ENCODE results near the gene PRKAB1.
A peak's percentile ranks its signal among the peaks of the same experiment; 100 is the strongest.
"Not testable (repeated sequence)": the region's sequence is repeated elsewhere in the genome, so short reads cannot be mapped to it uniquely, and the experiment has no call there.

PRKAB1 gene

GRCh38 chr12:119667577-119668323 is at the start of gene PRKAB1:
Gene PRKAB1, plus strand, starts transcription at chr12:119668133. Its CDS starts 112 bp downstream, at chr12:119668245.
- Mint-ChIP-seq H3K4me1 (ENCODE audit: low read depth) (peaks cover 42% of the 10 kb centered on the region), H3K4me3 (peak within 1 kb of the TSS; percentile 89), H3K27me3 (no peaks in the 10 kb centered on the region), H3K27ac (peak within 1 kb of the TSS; percentile 89), H3K36me3 (ENCODE audit: low read depth) (peaks cover 41% of the 10 kb centered on the region), H3K9me3 (no peaks in the 10 kb centered on the region)
- intact Hi-C loops (cut with micrococcal nuclease): no loop called here

GRCh38 chr12:119618328-119618896 is 49.5 kb upstream of the PRKAB1 start:
- H3K27me3 Mint-ChIP-seq; H3K36me3 Mint-ChIP-seq (ENCODE audit: low read depth); H3K4me3 Mint-ChIP-seq; H3K27ac Mint-ChIP-seq; intact Hi-C loops (cut with micrococcal nuclease); H3K4me1 Mint-ChIP-seq (ENCODE audit: low read depth): not testable (repeated sequence)
- H3K9me3 Mint-ChIP-seq: peaks cover 13% of the 10 kb centered on the region

- peaks cover 13% of the 10 kb centered on the region for H3K9me3 Mint-ChIP-seq
- H3K27ac Mint-ChIP-seq: no peak overlapping the region
- H3K27me3 Mint-ChIP-seq: peaks cover 9% of the 10 kb centered on the region
- intact Hi-C loops (cut with micrococcal nuclease): no loop called here
- no peaks in the 10 kb centered on the region for H3K4me1 Mint-ChIP-seq (ENCODE audit: low read depth)
- no peaks in the 10 kb centered on the region for H3K36me3 Mint-ChIP-seq (ENCODE audit: low read depth)
- no peak overlapping the region for H3K4me3 Mint-ChIP-seq
These were observed 47.4 kb upstream of the PRKAB1 start for GRCh38 chr12:119620490-119620889.

- H3K4me3 Mint-ChIP-seq: no peak overlapping the region
- no peaks in the 10 kb centered on the region for H3K4me1 Mint-ChIP-seq (ENCODE audit: low read depth)
- intact Hi-C loops (cut with micrococcal nuclease): no loop called here
- peaks cover 13% of the 10 kb centered on the region for H3K9me3 Mint-ChIP-seq
- H3K36me3 Mint-ChIP-seq (ENCODE audit: low read depth): no peaks in the 10 kb centered on the region
- H3K27ac Mint-ChIP-seq: no peak overlapping the region
- H3K27me3 Mint-ChIP-seq: peaks cover 12% of the 10 kb centered on the region
These were observed 46.1 kb upstream of the PRKAB1 start for GRCh38 chr12:119621878-119622277.

- no peaks in the 10 kb centered on the region for H3K36me3 Mint-ChIP-seq (ENCODE audit: low read depth)
- H3K27me3 Mint-ChIP-seq: peaks cover 12% of the 10 kb centered on the region
- intact Hi-C loops (cut with micrococcal nuclease): no loop called here
- no peaks in the 10 kb centered on the region for H3K9me3 Mint-ChIP-seq
- H3K4me1 Mint-ChIP-seq (ENCODE audit: low read depth): no peaks in the 10 kb centered on the region
- H3K4me3 Mint-ChIP-seq: no peak overlapping the region
- H3K27ac Mint-ChIP-seq: no peak overlapping the region
These were observed 43.0 kb upstream of the PRKAB1 start for GRCh38 chr12:119624966-119625365.

GRCh38 chr12:119627019-119627643 is 40.8 kb upstream of the PRKAB1 start:
- Mint-ChIP-seq H3K4me3 (no peak overlapping the region), H3K4me1 (ENCODE audit: low read depth) (no peaks in the 10 kb centered on the region), H3K27me3 (peaks cover 12% of the 10 kb centered on the region), H3K9me3 (no peaks in the 10 kb centered on the region), H3K36me3 (ENCODE audit: low read depth) (no peaks in the 10 kb centered on the region), H3K27ac (no peak overlapping the region)
- intact Hi-C loops (cut with micrococcal nuclease): no loop called here

GRCh38 chr12:119627686-119628085 is 40.2 kb upstream of the PRKAB1 start:
- H3K9me3 Mint-ChIP-seq: no peaks in the 10 kb centered on the region
- H3K36me3 Mint-ChIP-seq (ENCODE audit: low read depth): no peaks in the 10 kb centered on the region
- H3K4me1 Mint-ChIP-seq (ENCODE audit: low read depth): no peaks in the 10 kb centered on the region
- H3K27me3 Mint-ChIP-seq: peaks cover 7% of the 10 kb centered on the region
- H3K27ac Mint-ChIP-seq: no peak overlapping the region
- intact Hi-C loops (cut with micrococcal nuclease): no loop called here
- no peak overlapping the region for H3K4me3 Mint-ChIP-seq

- Mint-ChIP-seq H3K4me1 (ENCODE audit: low read depth) (no peaks in the 10 kb centered on the region), H3K27me3 (peaks cover 5% of the 10 kb centered on the region)
These were observed 37.6 kb upstream of the PRKAB1 start for GRCh38 chr12:119630223-119630780.

GRCh38 chr12:119630962-119631550 is 36.9 kb upstream of the PRKAB1 start:
- H3K9me3 Mint-ChIP-seq: no peaks in the 10 kb centered on the region
- H3K27ac Mint-ChIP-seq: no peak overlapping the region
- peaks cover 6% of the 10 kb centered on the region for H3K27me3 Mint-ChIP-seq
- H3K4me1 Mint-ChIP-seq (ENCODE audit: low read depth): no peaks in the 10 kb centered on the region
- no peak overlapping the region for H3K4me3 Mint-ChIP-seq
- H3K36me3 Mint-ChIP-seq (ENCODE audit: low read depth): no peaks in the 10 kb centered on the region
- intact Hi-C loops (cut with micrococcal nuclease): no loop called here

More at GRCh38 chr12:119630223-119630780, 37.6 kb upstream of the PRKAB1 start:
- Mint-ChIP-seq H3K4me3 (no peak overlapping the region), H3K36me3 (ENCODE audit: low read depth) (no peaks in the 10 kb centered on the region), H3K27ac (no peak overlapping the region), H3K9me3 (no peaks in the 10 kb centered on the region)
- intact Hi-C loops (cut with micrococcal nuclease): no loop called here

GRCh38 chr12:119631930-119632678 is 35.8 kb upstream of the PRKAB1 start:
- Mint-ChIP-seq H3K9me3 (no peaks in the 10 kb centered on the region), H3K4me3 (no peak overlapping the region), H3K4me1 (ENCODE audit: low read depth) (no peaks in the 10 kb centered on the region), H3K36me3 (ENCODE audit: low read depth) (no peaks in the 10 kb centered on the region), H3K27ac (no peak overlapping the region), H3K27me3 (peaks cover 5% of the 10 kb centered on the region)
- intact Hi-C loops (cut with micrococcal nuclease): no loop called here

GRCh38 chr12:119634743-119635142 is 33.2 kb upstream of the PRKAB1 start:
- H3K27ac Mint-ChIP-seq: no peak overlapping the region

GRCh38 chr12:119642986-119643385 is 24.9 kb upstream of the PRKAB1 start:
- H3K9me3 Mint-ChIP-seq: peaks cover 8% of the 10 kb centered on the region
- intact Hi-C loops (cut with micrococcal nuclease): no loop called here
- H3K27ac Mint-ChIP-seq: no peak overlapping the region
- H3K4me1 Mint-ChIP-seq (ENCODE audit: low read depth): peaks cover 4% of the 10 kb centered on the region
- no peak overlapping the region for H3K4me3 Mint-ChIP-seq
- H3K36me3 Mint-ChIP-seq (ENCODE audit: low read depth): no peaks in the 10 kb centered on the region
- peaks cover 5% of the 10 kb centered on the region for H3K27me3 Mint-ChIP-seq

More at GRCh38 chr12:119634743-119635142, 33.2 kb upstream of the PRKAB1 start:
- Mint-ChIP-seq H3K4me1 (ENCODE audit: low read depth) (no peaks in the 10 kb centered on the region), H3K9me3 (no peaks in the 10 kb centered on the region), H3K4me3 (no peak overlapping the region), H3K36me3 (ENCODE audit: low read depth) (no peaks in the 10 kb centered on the region), H3K27me3 (peaks cover 7% of the 10 kb centered on the region)
- intact Hi-C loops (cut with micrococcal nuclease): no loop called here

GRCh38 chr12:119644930-119645329 is 23.0 kb upstream of the PRKAB1 start:
- intact Hi-C loops (cut with micrococcal nuclease): loop anchor here (5.0 kb wide), 1 partner anchor 203 kb away; no protein-coding TSS in a partner anchor
- H3K27me3 Mint-ChIP-seq: peaks cover 3% of the 10 kb centered on the region
- no peak overlapping the region for H3K27ac Mint-ChIP-seq
- no peak overlapping the region for H3K4me3 Mint-ChIP-seq
- peaks cover 8% of the 10 kb centered on the region for H3K9me3 Mint-ChIP-seq
- H3K4me1 Mint-ChIP-seq (ENCODE audit: low read depth): peaks cover 8% of the 10 kb centered on the region
- no peaks in the 10 kb centered on the region for H3K36me3 Mint-ChIP-seq (ENCODE audit: low read depth)

Data from dendritic cell treated with granulocyte-macrophage colony-stimulating factor and Interleukin-4, amounts not matched to agents 40 ng/mL and 50 ng/mL, for 4 days (primary cell).